T-helper 2 cell treated with Interferon-gamma antibody and Interleukin-4, amounts not matched to agents 5 μg/mL and 100 μg/mL, for 36 hours (primary cell): ENCODE measurements around the gene ZNF93.
A peak's percentile ranks its signal among the peaks of the same experiment; 100 is the strongest.
"Not testable (repeated sequence)": the region's sequence is repeated elsewhere in the genome, so short reads cannot be mapped to it uniquely, and the experiment has no call there.

Experiments used
- DNase-seq: peaks from one replicate; pipeline ENCODE4 v3.0.0; 2021; ENCODE audit warnings: low spot score
- H3K27ac Mint-ChIP-seq: one replicate; pipeline ENCODE4 v1.8.0; 2021; ENCODE audit warnings: mild to moderate bottlenecking, mixed read lengths
- H3K27me3 Mint-ChIP-seq: one replicate; pipeline ENCODE4 v1.8.0; 2021; ENCODE audit warnings: low read depth, mixed read lengths
- H3K36me3 Mint-ChIP-seq: one replicate; pipeline ENCODE4 v1.8.0; 2021; ENCODE audit warnings: low read depth, mixed read lengths
- H3K4me1 Mint-ChIP-seq: one replicate; pipeline ENCODE4 v1.8.0; 2021; ENCODE audit warnings: low read depth, mixed read lengths
- H3K4me3 Mint-ChIP-seq: one replicate; pipeline ENCODE4 v1.8.0; 2022; ENCODE audit warnings: mild to moderate bottlenecking, moderate library complexity, mixed read lengths
- H3K9me3 Mint-ChIP-seq: one replicate; pipeline ENCODE4 v1.8.0; 2021; ENCODE audit warnings: mixed read lengths

Gene ZNF93

DNA sequence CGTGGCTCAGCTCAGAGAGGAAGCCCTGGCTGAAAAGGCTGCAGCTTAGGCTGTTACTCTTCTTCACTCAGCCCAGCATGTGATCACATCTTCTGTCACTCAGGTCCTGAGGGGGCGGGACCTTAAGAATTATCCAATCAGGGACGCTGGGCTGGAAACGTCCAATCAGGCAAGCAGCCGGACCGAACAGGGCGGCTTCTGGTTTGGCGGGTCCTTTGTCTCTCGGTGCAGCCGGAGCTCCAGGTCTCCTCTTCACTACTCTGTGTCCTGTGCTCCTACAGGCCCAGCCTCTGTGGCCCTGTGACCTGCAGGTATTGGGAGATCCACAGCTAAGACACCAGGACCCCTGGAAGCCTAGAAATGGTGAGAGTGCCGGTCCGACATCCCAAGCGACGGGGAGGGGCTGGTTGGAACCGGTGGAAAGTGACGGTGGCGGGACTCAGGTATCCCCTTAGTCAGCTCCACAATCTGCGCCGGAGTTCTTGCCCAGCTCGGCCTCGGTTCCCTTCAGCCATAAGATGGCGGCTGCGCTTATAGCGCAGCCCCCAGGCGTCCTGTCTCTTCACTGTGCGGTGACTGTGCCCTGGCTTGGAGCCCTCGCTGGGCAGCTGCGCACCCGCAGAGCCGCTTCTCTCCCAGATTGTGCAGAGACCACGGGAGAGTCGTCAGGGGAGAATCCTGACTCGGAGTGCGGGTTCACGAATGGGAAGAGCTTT lies at the start of gene ZNF93:
TSS of gene ZNF93 (plus strand) at position 218 of the 716 bp plus-strand sequence. CDS start at position 361, 143 bp downstream.
- Mint-ChIP-seq H3K9me3 (peaks cover 70% of the 10 kb centered on the region), H3K36me3 (peaks cover 60% of the 10 kb centered on the region), H3K27me3 (no peaks in the 10 kb centered on the region), H3K4me1 (peaks cover 7% of the 10 kb centered on the region), H3K4me3 (peak within 1 kb of the TSS; percentile 90), H3K27ac (peak within 1 kb of the TSS; percentile 92)
- DNase-seq: peak; percentile 85

DNA sequence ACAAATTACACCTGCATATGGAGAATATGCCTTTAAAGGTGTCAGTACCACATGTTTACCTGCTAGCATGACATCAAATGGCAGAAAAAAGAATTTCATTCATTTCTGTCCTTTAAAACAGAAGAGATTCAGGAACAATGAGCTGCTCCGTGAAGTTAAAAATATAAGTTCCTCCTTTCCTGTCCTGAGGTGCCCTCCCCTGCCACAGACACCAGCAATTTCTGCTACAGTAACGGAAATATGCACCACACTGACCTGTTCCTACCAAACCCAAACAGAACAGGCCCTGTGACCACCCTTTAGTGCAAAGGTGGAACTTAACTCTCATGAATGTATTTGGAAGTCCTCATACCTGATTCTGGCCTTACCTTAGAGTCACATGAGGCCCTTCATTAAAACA lies 49.0 kb upstream of the ZNF93 start:
- not testable (repeated sequence) for H3K27ac Mint-ChIP-seq, H3K36me3 Mint-ChIP-seq, H3K27me3 Mint-ChIP-seq, H3K4me1 Mint-ChIP-seq, H3K4me3 Mint-ChIP-seq, DNase-seq
- H3K9me3 Mint-ChIP-seq: peaks cover 30% of the 10 kb centered on the region

DNA sequence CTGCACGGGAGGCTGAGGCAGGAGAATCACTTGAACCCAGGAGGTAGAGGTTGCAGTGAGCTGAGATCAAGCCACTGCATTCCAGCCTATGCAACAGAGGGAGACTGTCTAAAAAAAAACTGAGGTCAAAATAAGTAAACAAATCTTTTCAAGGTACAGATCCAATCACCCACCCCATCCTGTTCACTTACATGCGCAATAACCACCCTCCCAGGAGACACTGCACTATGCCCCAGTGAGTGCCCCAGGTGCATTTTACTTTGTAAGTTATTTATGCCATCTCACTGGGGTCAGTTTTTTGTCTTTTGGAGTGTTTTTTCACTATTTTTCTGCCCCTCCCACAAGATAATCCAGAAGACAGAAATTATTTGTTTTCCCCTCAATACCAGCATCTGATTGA lies 42.0 kb upstream of the ZNF93 start:
- no peak overlapping the region for H3K4me3 Mint-ChIP-seq
- DNase-seq: no peak
- H3K9me3 Mint-ChIP-seq: peaks cover 53% of the 10 kb centered on the region
- H3K4me1 Mint-ChIP-seq: no peaks in the 10 kb centered on the region
- H3K27ac Mint-ChIP-seq: no peak overlapping the region
- H3K36me3 Mint-ChIP-seq: peaks cover 5% of the 10 kb centered on the region
- H3K27me3 Mint-ChIP-seq: no peaks in the 10 kb centered on the region

DNA sequence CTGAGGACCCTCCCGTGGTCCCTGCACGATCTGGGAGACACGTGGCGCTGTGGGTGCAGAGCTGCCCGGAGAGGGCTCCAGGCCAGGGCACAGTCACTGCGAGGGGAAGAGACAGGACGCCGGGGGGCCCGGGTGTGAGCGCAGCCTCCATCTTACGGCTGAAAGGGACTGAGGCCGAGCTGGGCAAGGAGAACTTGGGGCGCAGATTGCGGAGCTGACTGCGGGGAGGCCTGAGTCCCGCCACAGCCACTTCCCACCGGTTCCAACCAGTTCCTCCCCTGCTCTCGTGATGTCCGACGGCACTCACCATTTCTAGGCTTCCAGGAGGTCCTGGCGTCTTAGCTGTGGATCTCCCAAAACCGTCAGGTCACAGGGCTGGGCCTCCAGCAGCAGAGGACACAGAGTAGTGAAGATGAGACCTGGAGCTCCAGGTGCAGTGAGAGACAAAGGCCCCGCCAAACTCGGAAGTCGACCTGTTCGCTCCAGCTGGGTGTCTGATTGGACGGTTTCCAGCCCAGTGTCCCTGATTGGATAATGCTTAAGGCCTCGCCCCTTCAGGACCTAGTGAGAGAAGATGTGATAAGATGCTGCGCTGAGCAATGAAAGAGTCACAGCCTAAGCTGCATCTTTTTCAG lies 39.9 kb upstream of the ZNF93 start:
- DNase-seq: no peak
- Mint-ChIP-seq H3K36me3 (peaks cover 6% of the 10 kb centered on the region), H3K27ac (no peak overlapping the region), H3K4me3 (peak overlapping the region; percentile 68), H3K4me1 (no peaks in the 10 kb centered on the region), H3K27me3 (no peaks in the 10 kb centered on the region), H3K9me3 (peaks cover 45% of the 10 kb centered on the region)

DNA sequence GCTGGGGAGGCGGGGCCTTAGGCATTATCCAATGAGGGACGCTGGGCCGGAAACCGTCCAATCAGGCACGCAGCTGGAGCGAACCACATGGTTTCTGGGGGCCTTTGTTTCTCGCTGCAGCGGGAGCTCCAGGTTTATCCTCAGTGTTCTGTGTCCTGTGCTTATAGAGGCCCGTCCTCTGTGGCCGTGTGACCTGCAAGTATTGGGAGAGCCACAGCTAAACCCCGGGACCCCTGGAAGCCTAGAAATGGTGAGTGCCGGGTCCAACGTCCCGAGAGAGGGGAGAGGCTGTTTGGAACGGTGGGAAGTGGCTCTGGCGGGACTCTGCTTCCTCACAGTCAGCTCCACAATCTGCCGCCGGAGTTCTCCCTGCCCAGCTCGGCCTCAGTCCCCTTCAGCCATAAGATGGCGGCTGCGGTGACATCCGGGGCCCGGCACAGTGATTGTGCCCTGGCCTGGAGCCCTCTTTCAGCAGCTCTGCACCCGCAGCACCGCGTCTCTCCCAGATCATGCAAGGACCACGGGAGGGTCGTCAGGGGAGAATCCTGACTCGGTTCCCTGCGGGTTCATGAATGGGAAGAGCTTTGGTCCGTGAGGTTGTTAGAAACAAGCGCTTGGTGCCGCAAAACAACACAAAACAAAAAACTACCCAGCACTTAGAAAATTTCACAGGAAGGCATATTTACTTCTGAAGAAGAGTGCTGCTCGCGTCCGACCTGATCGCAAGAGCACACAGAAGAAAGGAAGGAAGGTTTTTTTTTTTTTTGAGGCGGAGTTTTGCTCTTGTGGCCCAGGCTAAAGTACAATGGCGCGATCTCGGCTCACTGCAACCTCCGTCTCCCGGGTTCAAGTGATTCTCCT lies 34.8 kb upstream of the ZNF93 start, which contains the start of gene ZNF253:
TSS of gene ZNF253 (plus strand) at position 133 of the 861 bp plus-strand sequence. CDS start at position 248, 115 bp downstream.
- Mint-ChIP-seq H3K27me3 (no peaks in the 10 kb centered on the region), H3K4me3 (peak within 1 kb of the TSS; percentile 100)

DNA sequence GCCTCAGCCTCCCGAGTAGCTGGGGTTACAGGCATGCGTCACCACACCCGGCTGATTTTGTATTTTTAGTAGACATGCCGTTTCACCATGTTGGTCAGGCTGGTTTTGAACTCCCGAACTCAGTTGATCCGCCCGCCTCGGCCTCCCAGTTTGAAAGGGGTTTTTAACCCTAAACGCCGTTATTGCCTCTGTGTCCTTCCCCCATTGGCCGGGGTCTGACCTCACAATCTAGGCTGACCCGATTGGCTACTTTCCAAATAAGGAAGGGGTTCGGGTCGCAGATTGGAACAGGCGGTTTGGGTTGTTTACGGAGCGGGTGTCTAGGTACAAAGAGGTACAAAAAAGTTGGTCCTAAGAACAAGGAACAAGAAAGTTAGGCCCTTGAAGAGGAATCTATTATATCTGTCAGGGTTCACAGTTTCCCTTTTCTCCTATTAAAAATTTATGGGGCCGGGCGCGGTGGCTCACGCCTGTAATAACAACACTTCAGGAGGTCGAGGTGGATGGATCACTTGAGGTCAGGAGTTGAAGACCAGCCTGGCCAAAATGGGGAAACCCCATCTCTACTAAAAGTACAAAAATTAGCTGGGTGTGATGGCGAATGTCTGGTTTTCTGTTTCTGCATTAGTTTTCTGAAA lies 34.0 kb upstream of the ZNF93 start:
- Mint-ChIP-seq H3K9me3 (peaks cover 46% of the 10 kb centered on the region), H3K4me3 (peak overlapping the region; percentile 100), H3K27ac (peak overlapping the region; percentile 100), H3K36me3 (peaks cover 43% of the 10 kb centered on the region), H3K4me1 (peaks cover 15% of the 10 kb centered on the region), H3K27me3 (no peaks in the 10 kb centered on the region)
- peak; percentile 36 for DNase-seq

More for the DNA sequence above, 34.8 kb upstream of the ZNF93 start, which contains the start of gene ZNF253:
- peak within 1 kb of the TSS; percentile 100 for H3K27ac Mint-ChIP-seq
- H3K36me3 Mint-ChIP-seq: peaks cover 37% of the 10 kb centered on the region
- H3K4me1 Mint-ChIP-seq: peaks cover 15% of the 10 kb centered on the region
- peaks cover 44% of the 10 kb centered on the region for H3K9me3 Mint-ChIP-seq
- peak; percentile 93 for DNase-seq

DNA sequence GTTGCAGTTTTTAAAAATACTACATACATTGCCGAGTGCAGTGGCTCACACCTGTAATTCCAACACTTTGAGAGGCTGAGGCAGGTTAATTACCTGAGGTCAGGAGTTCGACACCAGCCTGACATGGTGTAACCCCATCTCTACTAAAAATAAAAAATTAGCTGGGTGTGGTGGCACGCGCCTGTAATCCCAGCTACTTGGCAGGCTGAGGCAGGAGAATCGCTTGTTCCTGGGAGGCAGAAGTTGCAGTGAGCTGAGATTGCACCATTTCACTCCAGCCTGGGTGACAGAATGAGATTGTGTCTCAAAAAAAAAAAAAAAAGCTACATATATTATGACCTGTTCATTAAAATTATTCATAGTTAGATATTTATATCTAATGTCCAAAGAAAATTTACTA lies 30.7 kb upstream of the ZNF93 start:
- not testable (repeated sequence) for H3K27me3 Mint-ChIP-seq, DNase-seq, H3K27ac Mint-ChIP-seq, H3K4me3 Mint-ChIP-seq
- peaks cover 15% of the 10 kb centered on the region for H3K4me1 Mint-ChIP-seq
- H3K9me3 Mint-ChIP-seq: peaks cover 51% of the 10 kb centered on the region
- peaks cover 69% of the 10 kb centered on the region for H3K36me3 Mint-ChIP-seq

DNA sequence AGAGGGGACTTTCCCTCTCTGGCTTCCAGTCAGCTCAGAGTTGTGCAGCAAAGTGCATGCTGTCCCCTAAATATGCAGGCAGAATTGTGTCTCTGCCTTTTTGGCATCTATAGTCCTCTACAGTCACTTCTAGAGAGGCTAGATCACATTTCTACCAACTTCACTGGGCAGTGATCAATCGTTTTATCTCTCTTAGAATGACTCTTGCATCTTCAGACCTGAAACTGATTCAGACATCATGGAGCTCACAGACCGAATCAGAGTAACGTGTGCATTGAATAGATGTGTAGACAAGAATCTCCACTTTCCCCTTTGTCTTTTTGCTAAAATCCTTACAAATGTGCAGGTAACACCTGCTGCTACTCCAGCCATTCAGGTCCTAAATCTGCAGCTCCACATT lies 28.8 kb upstream of the ZNF93 start:
- H3K9me3 Mint-ChIP-seq: peaks cover 65% of the 10 kb centered on the region
- H3K4me3 Mint-ChIP-seq: no peak overlapping the region
- H3K36me3 Mint-ChIP-seq: peaks cover 75% of the 10 kb centered on the region
- H3K4me1 Mint-ChIP-seq: peaks cover 12% of the 10 kb centered on the region
- DNase-seq: no peak
- H3K27ac Mint-ChIP-seq: no peak overlapping the region
- no peaks in the 10 kb centered on the region for H3K27me3 Mint-ChIP-seq

DNA sequence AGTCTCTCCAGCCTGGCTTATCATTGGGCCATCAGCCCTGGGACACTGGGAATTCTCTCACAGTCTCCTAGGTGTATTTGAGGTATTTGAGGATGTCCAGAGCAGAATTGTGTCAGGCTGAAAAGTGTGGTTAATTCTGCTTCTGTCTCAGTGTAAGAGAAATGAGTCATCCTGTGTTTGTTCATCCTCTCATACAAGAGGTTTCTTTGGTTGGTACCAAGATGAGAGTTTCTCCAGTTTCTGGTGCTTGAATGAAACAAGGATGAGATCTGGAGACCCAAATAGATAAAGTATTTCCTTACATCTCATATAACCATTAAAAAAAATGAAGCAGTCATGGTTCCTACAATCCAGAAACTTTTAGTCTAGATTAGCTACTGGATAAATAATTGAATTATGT lies 27.4 kb upstream of the ZNF93 start:
- peaks cover 72% of the 10 kb centered on the region for H3K36me3 Mint-ChIP-seq
- no peaks in the 10 kb centered on the region for H3K27me3 Mint-ChIP-seq
- no peak for DNase-seq
- H3K9me3 Mint-ChIP-seq: peaks cover 60% of the 10 kb centered on the region
- H3K4me3 Mint-ChIP-seq: no peak overlapping the region
- H3K4me1 Mint-ChIP-seq: peaks cover under 1% of the 10 kb centered on the region
- H3K27ac Mint-ChIP-seq: no peak overlapping the region

DNA sequence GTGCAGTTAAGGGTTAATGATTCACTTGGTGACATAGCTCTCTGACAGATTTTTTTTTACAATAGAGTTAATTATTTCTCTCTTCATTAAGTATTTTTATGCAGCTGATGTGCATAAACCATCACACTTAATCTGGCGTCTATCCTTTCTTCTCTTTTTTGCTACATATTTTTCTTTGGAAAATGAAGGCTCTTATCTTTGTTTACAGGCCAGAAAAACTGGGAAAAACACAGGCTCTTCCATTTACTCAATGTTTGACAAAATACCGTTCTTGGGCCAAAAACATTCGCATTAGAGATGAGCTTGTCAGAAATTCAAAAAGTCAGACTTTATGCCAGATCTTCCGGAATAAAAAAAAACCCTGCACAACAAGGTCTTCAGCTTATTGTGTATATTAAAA lies 23.0 kb upstream of the ZNF93 start:
- no peak overlapping the region for H3K27ac Mint-ChIP-seq
- H3K36me3 Mint-ChIP-seq: peaks cover 75% of the 10 kb centered on the region
- no peaks in the 10 kb centered on the region for H3K4me1 Mint-ChIP-seq
- no peak overlapping the region for H3K4me3 Mint-ChIP-seq
- no peaks in the 10 kb centered on the region for H3K27me3 Mint-ChIP-seq
- H3K9me3 Mint-ChIP-seq: peaks cover 43% of the 10 kb centered on the region
- DNase-seq: no peak

DNA sequence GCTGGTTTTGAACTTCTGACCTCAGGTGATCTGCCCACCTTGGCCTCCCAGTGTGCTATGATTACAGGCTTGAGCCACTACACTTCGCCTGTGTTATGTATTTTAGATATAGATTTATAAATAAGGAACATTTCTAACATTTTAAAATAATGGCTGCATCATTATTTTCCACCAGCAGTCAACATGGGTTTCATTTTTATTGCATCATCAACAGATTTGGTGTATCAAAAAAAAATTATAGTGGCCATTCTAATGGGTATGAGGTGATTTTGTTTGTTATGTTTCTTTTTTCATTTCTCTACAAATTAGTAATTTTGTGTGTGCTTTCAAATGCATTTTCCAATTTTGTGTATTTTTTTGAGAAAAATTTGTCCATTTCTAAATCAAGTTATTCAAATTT lies 16.2 kb upstream of the ZNF93 start:
- no peak overlapping the region for H3K27ac Mint-ChIP-seq
- DNase-seq: no peak
- peaks cover 40% of the 10 kb centered on the region for H3K9me3 Mint-ChIP-seq
- H3K4me3 Mint-ChIP-seq: no peak overlapping the region
- peaks cover 64% of the 10 kb centered on the region for H3K36me3 Mint-ChIP-seq
- H3K27me3 Mint-ChIP-seq: no peaks in the 10 kb centered on the region
- no peaks in the 10 kb centered on the region for H3K4me1 Mint-ChIP-seq

DNA sequence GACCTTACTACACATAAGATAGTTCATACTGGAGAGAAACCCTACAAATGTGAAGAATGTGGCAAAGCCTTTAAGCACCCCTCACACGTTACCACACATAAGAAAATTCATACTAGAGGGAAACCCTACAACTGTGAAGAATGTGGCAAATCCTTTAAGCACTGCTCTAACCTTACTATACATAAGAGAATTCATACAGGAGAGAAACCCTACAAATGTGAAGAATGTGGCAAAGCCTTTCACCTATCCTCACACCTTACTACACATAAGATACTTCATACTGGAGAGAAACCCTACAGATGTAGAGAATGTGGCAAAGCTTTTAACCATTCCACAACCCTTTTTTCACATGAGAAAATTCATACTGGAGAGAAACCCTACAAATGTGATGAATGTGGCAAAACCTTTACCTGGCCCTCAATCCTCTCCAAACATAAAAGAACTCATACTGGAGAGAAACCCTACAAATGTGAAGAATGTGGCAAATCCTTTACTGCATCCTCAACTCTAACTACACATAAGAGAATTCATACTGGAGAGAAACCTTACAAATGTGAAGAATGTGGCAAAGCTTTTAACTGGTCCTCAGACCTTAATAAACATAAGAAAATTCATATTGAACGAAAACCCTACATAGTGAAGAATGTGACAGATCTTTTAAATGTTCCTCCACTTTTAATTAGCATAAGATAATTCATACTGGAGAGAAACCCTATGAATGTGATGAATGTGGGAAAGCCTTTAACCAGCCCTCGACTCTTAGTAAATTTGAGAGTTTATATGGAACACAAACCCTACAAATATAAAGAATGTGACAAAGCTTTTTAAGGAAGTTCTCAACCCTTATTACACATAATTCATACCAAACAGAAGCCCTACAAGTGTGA lies 8.4 kb upstream of the ZNF93 start:
- DNase-seq, H3K4me3 Mint-ChIP-seq: not testable (repeated sequence)

More for the DNA sequence above, 8.4 kb upstream of the ZNF93 start:
- not testable (repeated sequence) for H3K27ac Mint-ChIP-seq, H3K4me1 Mint-ChIP-seq, H3K27me3 Mint-ChIP-seq
- peaks cover 62% of the 10 kb centered on the region for H3K9me3 Mint-ChIP-seq
- H3K36me3 Mint-ChIP-seq: peaks cover 43% of the 10 kb centered on the region
